Prostate gland (tissue), 2 donors: Measurements from ENCODE around the gene RGS11. TPM values are rescaled to one million over a fixed set of nuclear protein-coding genes. Genes with fewer than 3 reads are reported as not detected.

Source experiments
- DNase-seq: peaks from one replicate; pipeline ENCODE4 v3.0.0-alpha.2; 2019; ENCODE audit warnings: low spot score
- H3K27ac ChIP-seq, 2 donors: fragments of 200-600 bp; sonication (generic); 2 replicates each; pipeline ENCODE4 v1.5.1; 2017 to 2019
- H3K27me3 ChIP-seq: fragments of 200-600 bp; sonication (generic); replicated peaks from 2 replicates; pipeline ENCODE4 v1.5.1; 2019; ENCODE audit not compliant: insufficient read depth
- H3K36me3 ChIP-seq, 2 donors: fragments of 200-600 bp; sonication (generic); 1 replicate in 1 of 2; 2 replicates in 1 of 2; pipeline versions ENCODE4 v1.5.1 to v1.8.1; 2017 to 2019
- H3K4me1 ChIP-seq: fragments of 200-600 bp; sonication (generic); replicated peaks from 2 replicates; pipeline ENCODE4 v1.5.1; 2019
- H3K4me3 ChIP-seq, 2 donors: fragments of 200-600 bp; sonication (generic); 2 replicates each; pipeline ENCODE4 v1.5.1; 2017 to 2019
- H3K9me3 ChIP-seq: fragments of 200-600 bp; sonication (generic); 2 replicates; pipeline ENCODE4 v1.5.1; 2017
- POLR2A ChIP-seq: fragments of 450-650 bp; IDR thresholded peaks from one replicate; pipeline ENCODE4 v1.6.1; 2016; ENCODE audit warnings: antibody characterized with exemption, mild to moderate bottlenecking
- POLR2AphosphoS5 ChIP-seq: sonication (generic); formaldehyde crosslinking; IDR thresholded peaks from one replicate; pipeline ENCODE4 v1.6.1; 2017; ENCODE audit warnings: antibody characterized with exemption
- whole genome bisulfite sequencing: methylation state at CpG from one replicate; pipeline ENCODE4 v1.1.5; 2018; 5-methylcytosine and 5-hydroxymethylcytosine counted together
- intact Hi-C: fragments of 100-400 bp; cut with DNase I; formaldehyde crosslinking; loops from one replicate; pipeline ENCODE4 v1.14.2; 2022
- total RNA-seq, 2 donors: library from RNA; depleted of rRNA; stranded (reverse); fragments of >200 nt; gene quantifications; one replicate each; pipeline ENCODE4 v1.1.0, GENCODE V29; 2016
- TF ChIP-seq, protein P1 (sequence below), 4 experiments: fragments of 200-600 bp in 2 of 4; fragments of 450-650 bp in 2 of 4; sonication (generic) in 2 of 4; IDR thresholded peaks; 1 replicate in 3 of 4; 2 replicates in 1 of 4; pipeline ENCODE4 v1.5.1; 2016 to 2019; ENCODE audit warnings: antibody characterized with exemption in 4 of 4, mild to moderate bottlenecking in 2 of 4, moderate library complexity in 2 of 4

RGS11 gene
- total RNA-seq, 2 donors from 2014 or later, result 2.3 to 5.9 TPM

GRCh38 chr16:291539-291938 is 15.8 kb upstream of the RGS11 start:
- intact Hi-C loops, result no loop called here
- H3K9me3 ChIP-seq, result no peaks in the 10 kb centered on the region
- TF ChIP-seq, protein P1, sequence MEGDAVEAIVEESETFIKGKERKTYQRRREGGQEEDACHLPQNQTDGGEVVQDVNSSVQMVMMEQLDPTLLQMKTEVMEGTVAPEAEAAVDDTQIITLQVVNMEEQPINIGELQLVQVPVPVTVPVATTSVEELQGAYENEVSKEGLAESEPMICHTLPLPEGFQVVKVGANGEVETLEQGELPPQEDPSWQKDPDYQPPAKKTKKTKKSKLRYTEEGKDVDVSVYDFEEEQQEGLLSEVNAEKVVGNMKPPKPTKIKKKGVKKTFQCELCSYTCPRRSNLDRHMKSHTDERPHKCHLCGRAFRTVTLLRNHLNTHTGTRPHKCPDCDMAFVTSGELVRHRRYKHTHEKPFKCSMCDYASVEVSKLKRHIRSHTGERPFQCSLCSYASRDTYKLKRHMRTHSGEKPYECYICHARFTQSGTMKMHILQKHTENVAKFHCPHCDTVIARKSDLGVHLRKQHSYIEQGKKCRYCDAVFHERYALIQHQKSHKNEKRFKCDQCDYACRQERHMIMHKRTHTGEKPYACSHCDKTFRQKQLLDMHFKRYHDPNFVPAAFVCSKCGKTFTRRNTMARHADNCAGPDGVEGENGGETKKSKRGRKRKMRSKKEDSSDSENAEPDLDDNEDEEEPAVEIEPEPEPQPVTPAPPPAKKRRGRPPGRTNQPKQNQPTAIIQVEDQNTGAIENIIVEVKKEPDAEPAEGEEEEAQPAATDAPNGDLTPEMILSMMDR (IDR thresholded peaks at IDR 0.05), result no peak
- no peak for TF ChIP-seq POLR2AphosphoS5
- DNase-seq, result no peak
- 96% methylated on average over 16 of the region's 17 CpGs for WGBS
- no peak overlapping the region for H3K27ac ChIP-seq
- H3K36me3 ChIP-seq, result peaks cover 5 to 6% of the 10 kb centered on the region in 2 donors
- no peaks in the 10 kb centered on the region for H3K4me1 ChIP-seq
- no peaks in the 10 kb centered on the region for H3K27me3 ChIP-seq
- H3K4me3 ChIP-seq, result no peak overlapping the region

- H3K9me3 ChIP-seq, result no peaks in the 10 kb centered on the region
- H3K4me1 ChIP-seq, result no peaks in the 10 kb centered on the region
- intact Hi-C loops, result no loop called here
- H3K27ac ChIP-seq, result no peak overlapping the region
- no peak for DNase-seq
- TF ChIP-seq POLR2A, result no peak
- TF ChIP-seq, protein P1 (IDR thresholded peaks at IDR 0.05), result no peak
- no peak for TF ChIP-seq POLR2AphosphoS5
- H3K4me3 ChIP-seq, result no peak overlapping the region
- H3K36me3 ChIP-seq, result peaks cover 5 to 6% of the 10 kb centered on the region in 2 donors
- 93% methylated on average over 40 of the region's 50 CpGs for WGBS
- no peaks in the 10 kb centered on the region for H3K27me3 ChIP-seq
Observed at GRCh38 chr16:290681-291405, 15.1 kb upstream of the RGS11 start.

GRCh38 chr16:290015-290680 is 14.4 kb upstream of the RGS11 start:
- intact Hi-C loops, result no loop called here
- Histone ChIP-seq H3K9me3 (no peaks in the 10 kb centered on the region), H3K27me3 (no peaks in the 10 kb centered on the region), H3K4me1 (no peaks in the 10 kb centered on the region), H3K4me3 (no peak overlapping the region), H3K27ac (no peak overlapping the region), H3K36me3 (peaks cover 5 to 6% of the 10 kb centered on the region in 2 donors)
- no peak for DNase-seq
- WGBS, result 90% methylated on average over 20 of the region's 25 CpGs
- TF ChIP-seq, protein P1 (IDR thresholded peaks at IDR 0.05), result no peak
- no peak for TF ChIP-seq POLR2A
- no peak for TF ChIP-seq POLR2AphosphoS5

DNA sequence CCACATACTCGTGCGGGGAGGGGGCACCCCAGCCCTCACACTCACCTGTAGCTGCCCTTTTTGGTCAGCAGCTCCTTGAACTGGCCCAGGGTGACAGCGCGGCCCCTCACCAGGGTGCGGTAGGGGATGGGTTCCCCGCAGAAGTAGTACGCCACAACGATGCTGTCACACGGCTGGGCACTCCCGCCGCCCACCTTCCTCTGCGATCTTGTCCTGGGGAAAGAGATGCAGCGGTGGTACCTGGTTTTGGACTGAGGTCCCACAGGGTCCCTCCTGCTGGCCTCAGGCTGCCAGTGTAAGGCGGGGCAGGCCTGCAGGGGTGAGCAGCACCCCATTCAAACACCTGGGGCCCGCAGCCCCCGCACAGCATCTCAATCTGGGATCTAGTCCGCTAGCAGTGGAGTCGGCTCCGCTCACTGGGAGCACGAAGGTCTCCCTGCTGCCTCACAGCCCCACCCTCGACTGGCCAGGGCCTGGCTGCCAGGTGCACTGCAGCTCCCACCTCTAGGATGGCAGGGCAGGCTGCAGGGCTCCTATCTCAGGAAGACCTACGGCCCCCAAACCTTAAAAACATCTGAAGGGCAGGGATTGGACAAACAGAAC is 13.8 kb upstream of the RGS11 start:
- H3K27ac ChIP-seq, result no peak overlapping the region
- TF ChIP-seq, protein P1 (IDR thresholded peaks at IDR 0.05), result no peak
- TF ChIP-seq POLR2AphosphoS5 (no peak), POLR2A (no peak)
- H3K4me3 ChIP-seq, result no peak overlapping the region
- no peak for DNase-seq
- no peaks in the 10 kb centered on the region for H3K9me3 ChIP-seq
- H3K4me1 ChIP-seq, result no peaks in the 10 kb centered on the region
- intact Hi-C loops, result no loop called here
- peaks cover 5 to 6% of the 10 kb centered on the region in 2 donors for H3K36me3 ChIP-seq
- WGBS, result 89% methylated on average over 13 of the region's 22 CpGs
- no peaks in the 10 kb centered on the region for H3K27me3 ChIP-seq
